GM23338 (cell line): ENCODE measurements around the gene IYD. TPM values are rescaled to one million over a fixed set of nuclear protein-coding genes. Genes with fewer than 3 reads are reported as not detected.
"Not testable (repeated sequence)": the region's sequence is repeated elsewhere in the genome, so short reads cannot be mapped to it uniquely, and the experiment has no call there.

Experiments
- ATAC-seq: fragments of 200-7000 bp; cut with Tn5 transposase; 3 replicates; pipeline ENCODE4 v1.9.1; 2020
- DNase-seq: peaks from one replicate; pipeline ENCODE4 v3.0.0-alpha.2; 2015; ENCODE audit warnings: low spot score
- H2AFZ ChIP-seq: fragments of 200-600 bp; sonication (generic); 2 replicates; pipeline ENCODE4 v1.8.0; 2016; ENCODE audit warnings: antibody characterized with exemption, mild to moderate bottlenecking, moderate library complexity
- H3F3A ChIP-seq: fragments of 200-600 bp; sonication (generic); replicated peaks from 2 replicates; pipeline ENCODE4 v1.8.0; 2017; ENCODE audit warnings: antibody characterized with exemption, mixed run types, low read depth
- H3K27ac ChIP-seq: fragments of 200-600 bp; sonication (generic); 2 replicates; pipeline ENCODE4 v1.6.1; 2016; ENCODE audit warnings: low read depth
- H3K27me3 ChIP-seq: fragments of 200-600 bp; sonication (generic); 2 replicates; pipeline ENCODE4 v1.8.0; 2016; ENCODE audit warnings: mild to moderate bottlenecking, mixed run types, moderate library complexity; ENCODE audit not compliant: insufficient read depth
- H3K36me3 ChIP-seq: fragments of 200-600 bp; sonication (generic); 2 replicates; pipeline ENCODE4 v1.8.0; 2016; ENCODE audit warnings: mild to moderate bottlenecking; ENCODE audit not compliant: insufficient read depth
- H3K4me1 ChIP-seq: fragments of 200-600 bp; sonication (generic); 2 replicates; pipeline ENCODE4 v1.8.0; 2016; ENCODE audit warnings: mild to moderate bottlenecking, moderate library complexity; ENCODE audit not compliant: insufficient read depth
- H3K4me2 ChIP-seq: fragments of 200-600 bp; sonication (generic); 2 replicates; pipeline ENCODE4 v1.7.1; 2017; ENCODE audit warnings: mixed run types
- H3K4me3 ChIP-seq: fragments of 200-600 bp; sonication (generic); 2 replicates; pipeline ENCODE4 v1.6.1; 2016; ENCODE audit warnings: mixed run types
- H3K79me2 ChIP-seq: fragments of 200-600 bp; sonication (generic); replicated peaks from 2 replicates; pipeline ENCODE4 v1.8.0; 2017; ENCODE audit warnings: mild to moderate bottlenecking; ENCODE audit not compliant: insufficient read depth
- H3K9me2 ChIP-seq: fragments of 200-600 bp; sonication (generic); 2 replicates; pipeline ENCODE4 v1.8.0; 2017; ENCODE audit not compliant: insufficient read depth
- H4K20me1 ChIP-seq: fragments of 200-600 bp; sonication (generic); replicated peaks from 2 replicates; pipeline ENCODE4 v1.8.0; 2017; ENCODE audit warnings: mild to moderate bottlenecking; ENCODE audit not compliant: insufficient read depth
- H3K27ac Mint-ChIP-seq: 2 replicates; pipeline ENCODE4 v1.8.0; 2020; ENCODE audit warnings: inconsistent platforms, mild to moderate bottlenecking, moderate library complexity, mixed read lengths
- H3K27me3 Mint-ChIP-seq: 3 replicates; pipeline ENCODE4 v1.8.0; 2022; ENCODE audit warnings: low read depth, mild to moderate bottlenecking, moderate library complexity, mixed read lengths, inconsistent platforms; ENCODE audit not compliant: insufficient read depth, poor library complexity
- H3K36me3 Mint-ChIP-seq: 3 replicates; pipeline ENCODE4 v1.8.0; 2021; ENCODE audit warnings: low read depth, mild to moderate bottlenecking, inconsistent platforms, moderate library complexity, mixed read lengths
- H3K4me1 Mint-ChIP-seq: 3 replicates; pipeline ENCODE4 v1.8.0; 2020; ENCODE audit warnings: mild to moderate bottlenecking, inconsistent platforms, mixed read lengths
- H3K4me3 Mint-ChIP-seq: 3 replicates; pipeline ENCODE4 v1.8.0; 2021; ENCODE audit warnings: moderate library complexity, mild to moderate bottlenecking, inconsistent platforms, mixed read lengths
- H3K9me3 Mint-ChIP-seq: 3 replicates; pipeline ENCODE4 v1.8.0; 2020; ENCODE audit warnings: moderate library complexity, mild to moderate bottlenecking, inconsistent platforms, mixed read lengths
- EZH2 ChIP-seq: fragments of 200-600 bp; sonication (generic); IDR thresholded peaks from one replicate; pipeline ENCODE4 v1.8.0; 2017; ENCODE audit warnings: antibody characterized with exemption, mild to moderate bottlenecking, low read depth; ENCODE audit not compliant: unreplicated experiment
- JUNB ChIP-seq: IDR thresholded peaks from one replicate; pipeline ENCODE4 v1.6.1; 2016; ENCODE audit warnings: antibody characterized with exemption; ENCODE audit not compliant: unreplicated experiment
- NANOG ChIP-seq: IDR thresholded peaks from 2 replicates; pipeline ENCODE4 v1.6.1; 2016; ENCODE audit warnings: antibody characterized with exemption, borderline replicate concordance
- POLR2AphosphoS5 ChIP-seq: IDR thresholded peaks from 2 replicates; pipeline ENCODE4 v1.6.1; 2016; ENCODE audit warnings: antibody characterized with exemption, low read depth
- REST ChIP-seq: IDR thresholded peaks from one replicate; pipeline ENCODE4 v1.6.1; 2018; ENCODE audit warnings: antibody characterized with exemption; ENCODE audit not compliant: unreplicated experiment
- ZNF114 ChIP-seq: fragments of 250-450 bp; sonication (Bioruptor Pico); IDR thresholded peaks from 2 replicates; pipeline ENCODE4 v1.5.0; 2020; ENCODE audit warnings: mild to moderate bottlenecking, moderate library complexity
- ZNF462 ChIP-seq: fragments of 250-450 bp; sonication (Bioruptor Pico); IDR thresholded peaks from 2 replicates; pipeline ENCODE4 v1.5.0; 2020; ENCODE audit warnings: mild to moderate bottlenecking, moderate library complexity
- polyA plus RNA-seq: library from polyadenylated mRNA; unstranded; fragments of >200 nt; fragmentation: Nextera tagmentation; extraction: Ambion mirVana; gene quantifications from 2 replicates; pipeline ENCODE4 v1.2.1, GENCODE V29; 2016
- total RNA-seq: library from RNA; depleted of rRNA; stranded (reverse); fragments of >200 nt; shearing (Covaris generic); gene quantifications from 2 replicates; pipeline ENCODE4 v1.2.3, GENCODE V29; 2014

The IYD gene
- total and polyA plus RNA-seq, 2 experiments from 2014 or later, result not detected

GRCh38 chr6:150373260-150373701, 4.5 kb downstream of the IYD start:
- Histone ChIP-seq H3K27ac (no peak overlapping the region), H3K27me3 (no peaks in the 10 kb centered on the region), H3K4me1 (no peaks in the 10 kb centered on the region), H3K79me2 (no peaks in the 10 kb centered on the region), H3K4me3 (no peak overlapping the region), H3F3A (no peaks in the 10 kb centered on the region), H2AFZ (no peak overlapping the region), H3K36me3 (no peaks in the 10 kb centered on the region), H3K9me2 (no peaks in the 10 kb centered on the region), H3K4me2 (no peak overlapping the region), H4K20me1 (no peaks in the 10 kb centered on the region)
- H3K4me1 Mint-ChIP-seq, result no peaks in the 10 kb centered on the region
- ATAC-seq (no peak), DNase-seq (no peak)
- no peak for TF ChIP-seq POLR2AphosphoS5
- no peak for TF ChIP-seq JUNB
- TF ChIP-seq EZH2, result no peak
- TF ChIP-seq ZNF114 (CRISPR knock-in tag), result no peak
- TF ChIP-seq NANOG, result no peak
- no peak for TF ChIP-seq REST
- no peaks in the 10 kb centered on the region for H3K27me3 Mint-ChIP-seq
- no peak overlapping the region for H3K27ac Mint-ChIP-seq
- H3K36me3 Mint-ChIP-seq, result no peaks in the 10 kb centered on the region
- no peaks in the 10 kb centered on the region for H3K9me3 Mint-ChIP-seq
- H3K4me3 Mint-ChIP-seq, result no peak overlapping the region

GRCh38 chr6:150374346-150374745, 5.5 kb downstream of the IYD start:
- H3K36me3 Mint-ChIP-seq, H3K4me2 ChIP-seq, ATAC-seq, H4K20me1 ChIP-seq, H3K27ac ChIP-seq, H3K9me2 ChIP-seq, H3K27me3 Mint-ChIP-seq, H3K4me3 ChIP-seq, H3K4me1 ChIP-seq, H3F3A ChIP-seq, H3K27ac Mint-ChIP-seq, H3K4me3 Mint-ChIP-seq, H2AFZ ChIP-seq, DNase-seq, H3K79me2 ChIP-seq, H3K27me3 ChIP-seq, H3K36me3 ChIP-seq, H3K9me3 Mint-ChIP-seq, H3K4me1 Mint-ChIP-seq: not testable (repeated sequence)

GRCh38 chr6:150377211-150377781, 8.5 kb downstream of the IYD start:
- no peaks in the 10 kb centered on the region for H4K20me1 ChIP-seq
- Mint-ChIP-seq H3K27me3 (no peaks in the 10 kb centered on the region), H3K9me3 (no peaks in the 10 kb centered on the region), H3K27ac (no peak overlapping the region), H3K4me3 (no peak overlapping the region), H3K36me3 (no peaks in the 10 kb centered on the region), H3K4me1 (no peaks in the 10 kb centered on the region; the same call in 2 of the 3 replicates)
- H3F3A ChIP-seq, result no peaks in the 10 kb centered on the region
- no peaks in the 10 kb centered on the region for H3K79me2 ChIP-seq
- DNase-seq (peak; percentile 6), ATAC-seq (peak; percentile 32; the same call in 1 of the 3 replicates)
- no peak overlapping the region for H3K27ac ChIP-seq
- no peak overlapping the region for H3K4me3 ChIP-seq
- 0 out of 2 replicates have a peak overlapping the region, but pooled peaks have one; percentile 23 for H2AFZ ChIP-seq
- no peaks in the 10 kb centered on the region for H3K27me3 ChIP-seq
- H3K4me1 ChIP-seq, result no peaks in the 10 kb centered on the region
- H3K4me2 ChIP-seq, result no peak overlapping the region
- no peaks in the 10 kb centered on the region for H3K36me3 ChIP-seq
- H3K9me2 ChIP-seq, result no peaks in the 10 kb centered on the region
- no peak for TF ChIP-seq ZNF462 (CRISPR knock-in tag)
